CD14-positive monocyte (primary cell): ENCODE results near the gene FERMT2. TPM values are rescaled to one million over a fixed set of nuclear protein-coding genes. Genes with fewer than 3 reads are reported as not detected.

Source experiments
- DNase-seq, 3 donors: peaks; one replicate each; pipeline ENCODE4 v3.0.0-alpha.2; 2011 to 2022
- H2AFZ ChIP-seq: 2 replicates; pipeline ENCODE4 v1.6.0; 2012; ENCODE audit warnings: mild to moderate bottlenecking, low read depth, low read length, inconsistent platforms; ENCODE audit not compliant: insufficient read depth, poor library complexity, severe bottlenecking
- H3K27ac ChIP-seq, 2 donors: 1 replicate in 1 of 2; 2 replicates in 1 of 2; pipeline ENCODE4 v1.5.1; 2012 to 2013; ENCODE audit warnings: low read length in 2 of 2, control low read depth in 1 of 2, inconsistent platforms in 1 of 2, low read depth in 1 of 2, mild to moderate bottlenecking in 1 of 2
- H3K27me3 ChIP-seq, 2 donors: one replicate each; pipeline versions ENCODE4 v1.6.0 to v1.6.1; 2011 to 2013; ENCODE audit warnings: low read length in 2 of 2; ENCODE audit not compliant: control insufficient read depth in 2 of 2, insufficient read depth in 2 of 2
- H3K36me3 ChIP-seq, 2 donors: replicated peaks in 1 of 2; 1 replicate in 1 of 2; 2 replicates in 1 of 2; pipeline versions ENCODE4 v1.5.1 to v1.6.1; 2012 to 2013; ENCODE audit warnings: low read length in 2 of 2, control low read depth in 1 of 2, inconsistent platforms in 1 of 2, mild to moderate bottlenecking in 1 of 2; ENCODE audit not compliant: insufficient read depth in 2 of 2, control insufficient read depth in 1 of 2
- H3K4me1 ChIP-seq, 2 donors: 1 replicate in 1 of 2; 2 replicates in 1 of 2; pipeline versions ENCODE4 v1.5.1 to v1.6.1; 2012 to 2013; ENCODE audit warnings: low read length in 2 of 2, control low read depth in 1 of 2, inconsistent platforms in 1 of 2, mild to moderate bottlenecking in 1 of 2, moderate library complexity in 1 of 2; ENCODE audit not compliant: insufficient read depth in 2 of 2, control insufficient read depth in 1 of 2
- H3K4me2 ChIP-seq: replicated peaks from 2 replicates; pipeline ENCODE3; 2012; ENCODE audit warnings: low read length, moderate library complexity, mild to moderate bottlenecking; ENCODE audit not compliant: poor library complexity, severe bottlenecking; ENCODE audit errors: extremely low read depth
- H3K4me3 ChIP-seq, 3 experiments: fragments of 200-600 bp in 1 of 3; sonication (generic) in 1 of 3; replicated peaks in 1 of 3; 1 replicate in 2 of 3; 2 replicates in 1 of 3; pipeline ENCODE4 v1.5.1; 2011 to 2013; ENCODE audit warnings: low read length in 3 of 3, mild to moderate bottlenecking in 3 of 3, control low read depth in 2 of 3, low read depth in 2 of 3, inconsistent platforms in 1 of 3, moderate library complexity in 1 of 3
- H3K79me2 ChIP-seq: 2 replicates; pipeline ENCODE4 v1.6.0; 2012; ENCODE audit warnings: mild to moderate bottlenecking, control low read depth, inconsistent platforms, low read length, moderate library complexity; ENCODE audit not compliant: insufficient read depth
- H3K9ac ChIP-seq: 2 replicates; pipeline ENCODE4 v1.6.0; 2017; ENCODE audit warnings: low read length, mild to moderate bottlenecking; ENCODE audit not compliant: insufficient read depth, poor library complexity, severe bottlenecking
- H3K9me3 ChIP-seq, 2 donors: replicated peaks in 1 of 2; 1 replicate in 1 of 2; 2 replicates in 1 of 2; pipeline versions ENCODE4 v1.5.1 to v1.6.1; 2012 to 2013; ENCODE audit warnings: low read length in 2 of 2, control low read depth in 1 of 2; ENCODE audit not compliant: control insufficient read depth in 1 of 2, insufficient read depth in 1 of 2
- H4K20me1 ChIP-seq: 2 replicates; pipeline ENCODE4 v1.6.0; 2012; ENCODE audit warnings: mild to moderate bottlenecking, low read length, control low read depth, moderate library complexity; ENCODE audit not compliant: insufficient read depth
- H3K27ac Mint-ChIP-seq, 7 donors: one replicate each; pipeline ENCODE4 v1.8.0; 2020; ENCODE audit warnings: mild to moderate bottlenecking in 7 of 7, mixed read lengths in 7 of 7, moderate library complexity in 6 of 7, inconsistent platforms in 2 of 7
- H3K27me3 Mint-ChIP-seq, 3 donors: one replicate each; pipeline ENCODE4 v1.8.0; 2021 to 2022; ENCODE audit warnings: low read depth in 3 of 3, mild to moderate bottlenecking in 3 of 3, mixed read lengths in 3 of 3, moderate library complexity in 3 of 3, inconsistent platforms in 1 of 3
- H3K36me3 Mint-ChIP-seq, 2 donors: one replicate each; pipeline ENCODE4 v1.8.0; 2020; ENCODE audit warnings: mixed read lengths in 2 of 2, inconsistent platforms in 1 of 2, mild to moderate bottlenecking in 1 of 2
- H3K4me1 Mint-ChIP-seq: one replicate; pipeline ENCODE4 v1.8.0; 2020; ENCODE audit warnings: mild to moderate bottlenecking, mixed read lengths
- H3K4me3 Mint-ChIP-seq, 2 donors: one replicate each; pipeline ENCODE4 v1.8.0; 2020; ENCODE audit warnings: mild to moderate bottlenecking in 2 of 2, mixed read lengths in 2 of 2, moderate library complexity in 1 of 2
- H3K9me3 Mint-ChIP-seq, 7 donors: one replicate each; pipeline ENCODE4 v1.8.0; 2020 to 2022; ENCODE audit warnings: mixed read lengths in 7 of 7, mild to moderate bottlenecking in 6 of 7, moderate library complexity in 6 of 7, inconsistent platforms in 2 of 7
- CTCF ChIP-seq: fragments of 200-600 bp; IDR thresholded peaks from one replicate; pipeline ENCODE4 v1.8.0; 2022; ENCODE audit warnings: antibody characterized with exemption, mild to moderate bottlenecking
- WGBS: methylation state at CpG from one replicate; pipeline ENCODE4 v1.1.5; 2013; ENCODE audit warnings: missing lambda C conversion rate; ENCODE audit not compliant: insufficient coverage; 5-methylcytosine and 5-hydroxymethylcytosine counted together
- intact Hi-C, 2 donors: fragments of 100-400 bp; cut with micrococcal nuclease; formaldehyde crosslinking; loops; one replicate each; pipeline versions ENCODE4 v1.15.0 to v1.15.1; 2023
- polyA plus RNA-seq, 3 donors: library from polyadenylated mRNA; depleted of rRNA in 1 of 3; unstranded in 2 of 3; stranded (reverse) in 1 of 3; fragments of 300-500 nt in 2 of 3; fragments of >200 nt in 1 of 3; fragmentation: Illumina TruSeq in 2 of 3; gene quantifications; 1 replicate in 2 of 3; 2 replicates in 1 of 3; pipeline ENCODE4 v1.2.3, GENCODE V29; 2012 to 2021

FERMT2 gene
- polyA plus RNA-seq, 3 donors, result not detected

DNA sequence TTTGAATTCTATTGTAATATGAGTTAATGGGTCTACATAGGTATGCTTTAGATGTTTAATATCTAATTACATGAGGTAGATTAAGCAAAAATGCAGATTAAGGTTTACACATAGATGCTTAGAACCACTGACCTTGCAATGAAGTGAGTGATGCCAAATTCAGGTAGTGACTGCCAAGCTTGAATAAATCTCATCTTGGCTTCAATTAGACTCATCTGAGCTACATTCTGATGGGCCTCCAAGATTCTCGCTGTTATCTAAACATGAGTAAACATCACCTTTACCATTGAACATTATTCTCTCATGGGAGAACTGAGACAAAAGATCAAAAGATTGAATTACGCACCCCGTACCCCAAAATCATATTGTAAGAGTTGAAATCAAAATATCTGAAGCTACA is 90.6 kb downstream of the FERMT2 start:
- H3K4me1 Mint-ChIP-seq, result peaks cover 2% of the 10 kb centered on the region
- no peak for DNase-seq
- no peak overlapping the region for H3K4me3 Mint-ChIP-seq
- 100% methylated on average over 1 of the region's 3 CpGs for WGBS
- H3K9me3 Mint-ChIP-seq, result no peaks in the 10 kb centered on the region
- intact Hi-C loops, result no loop called here
- Histone ChIP-seq H3K36me3 (no peaks in the 10 kb centered on the region), H2AFZ (no peak overlapping the region), H3K27ac (no peak overlapping the region), H3K79me2 (no peaks in the 10 kb centered on the region), H3K4me3 (no peak overlapping the region), H4K20me1 (no peaks in the 10 kb centered on the region), H3K27me3 (no peaks in the 10 kb centered on the region), H3K9me3 (no peaks in the 10 kb centered on the region), H3K4me2 (no peak overlapping the region), H3K4me1 (no peaks in the 10 kb centered on the region), H3K9ac (no peak overlapping the region)
- TF ChIP-seq CTCF, result no peak
- H3K27me3 Mint-ChIP-seq, result no peaks in the 10 kb centered on the region
- H3K36me3 Mint-ChIP-seq, result no peaks in the 10 kb centered on the region
- no peak overlapping the region for H3K27ac Mint-ChIP-seq

DNA sequence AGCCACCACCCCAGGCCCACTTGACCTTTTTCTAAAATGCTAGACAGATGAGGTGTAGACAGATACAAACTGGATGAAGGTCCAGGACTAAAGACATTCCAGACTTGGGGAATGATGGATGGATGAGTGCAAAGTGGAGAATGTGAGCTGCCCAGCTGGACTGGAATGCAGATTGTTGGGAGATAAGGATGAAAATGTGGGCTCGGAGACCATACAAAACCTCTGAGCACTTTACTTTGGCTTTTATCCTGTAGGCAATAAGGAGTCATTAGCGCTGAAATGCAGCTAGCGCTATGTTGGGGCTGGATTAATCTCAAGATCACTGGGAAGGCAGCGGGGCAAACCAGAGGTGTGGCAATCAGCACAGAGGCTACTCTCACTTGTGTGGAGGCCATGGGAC is 94.7 kb downstream of the FERMT2 start:
- no peaks in the 10 kb centered on the region for H3K36me3 Mint-ChIP-seq
- DNase-seq, result no peak
- Histone ChIP-seq H3K79me2 (no peaks in the 10 kb centered on the region), H2AFZ (no peak overlapping the region), H3K4me1 (no peaks in the 10 kb centered on the region), H3K9me3 (no peaks in the 10 kb centered on the region), H3K4me3 (no peak overlapping the region), H3K4me2 (no peak overlapping the region), H3K27me3 (no peaks in the 10 kb centered on the region), H3K27ac (no peak overlapping the region), H3K9ac (no peak overlapping the region), H4K20me1 (no peaks in the 10 kb centered on the region), H3K36me3 (no peaks in the 10 kb centered on the region)
- no peak for TF ChIP-seq CTCF
- no peak overlapping the region for H3K27ac Mint-ChIP-seq
- H3K27me3 Mint-ChIP-seq, result no peaks in the 10 kb centered on the region
- H3K4me1 Mint-ChIP-seq, result peaks cover 2% of the 10 kb centered on the region
- no peak overlapping the region for H3K4me3 Mint-ChIP-seq
- peaks cover 0 to 2% (median 0%) of the 10 kb centered on the region in 7 donors for H3K9me3 Mint-ChIP-seq
- intact Hi-C loops, result no loop called here
- 90% methylated on average over 3 of the region's 4 CpGs for WGBS
